Fibroblast of peridontal ligament (primary cell): ENCODE results near the gene CELF4.

Experiments used
- DNase-seq: peaks from one replicate; pipeline ENCODE4 v3.0.0-alpha.2; 2010; ENCODE audit errors: extremely low read depth

CELF4 gene

GRCh38 chr18:37391698-37392548, 173.7 kb downstream of the CELF4 start:
- DNase-seq, result no peak

- DNase-seq, result no peak
Observed at GRCh38 chr18:37391156-37391555, 174.4 kb downstream of the CELF4 start.

GRCh38 chr18:37390687-37391086, 174.9 kb downstream of the CELF4 start:
- no peak for DNase-seq

GRCh38 chr18:37389684-37390368, 175.8 kb downstream of the CELF4 start:
- no peak for DNase-seq

- no peak for DNase-seq
Observed at GRCh38 chr18:37389041-37389440, 176.6 kb downstream of the CELF4 start.

GRCh38 chr18:37388413-37388812, 177.2 kb downstream of the CELF4 start:
- DNase-seq, result no peak

- peak; percentile 71 for DNase-seq
Observed at GRCh38 chr18:37385846-37386778, 179.5 kb downstream of the CELF4 start.

GRCh38 chr18:37383846-37384595, 181.6 kb downstream of the CELF4 start:
- no peak for DNase-seq

- DNase-seq, result peak; percentile 38
Observed at GRCh38 chr18:37383036-37383785, 182.4 kb downstream of the CELF4 start.

GRCh38 chr18:37381554-37381953, 184.0 kb downstream of the CELF4 start:
- no peak for DNase-seq

- no peak for DNase-seq
Observed at GRCh38 chr18:37380546-37381110, 185.0 kb downstream of the CELF4 start.

GRCh38 chr18:37378336-37379010, 187.1 kb downstream of the CELF4 start:
- DNase-seq, result no peak

GRCh38 chr18:37375181-37375580, 190.4 kb downstream of the CELF4 start:
- DNase-seq, result no peak

GRCh38 chr18:37368110-37368954, 197.3 kb downstream of the CELF4 start:
- DNase-seq, result no peak

GRCh38 chr18:37364237-37364636, 201.4 kb downstream of the CELF4 start:
- DNase-seq, result no peak

GRCh38 chr18:37362158-37362890, 203.3 kb downstream of the CELF4 start:
- DNase-seq, result no peak

- no peak for DNase-seq
Observed at GRCh38 chr18:37361335-37362157, 204.1 kb downstream of the CELF4 start.
